SK-N-SH treated with all-trans-retinoic acid at 6 μM for 48 hours (cell line): ENCODE measurements around the gene SLC2A1.

ENCODE experiments used
- ATAC-seq: fragments of 200-7000 bp; cut with Tn5 transposase; 3 replicates; pipeline ENCODE4 v1.9.1; 2020; ENCODE audit warnings: mild to moderate bottlenecking, moderate library complexity
- ARNTL ChIP-seq: fragments of 450-650 bp; formaldehyde crosslinking; IDR thresholded peaks from 2 replicates; pipeline ENCODE4 v1.5.0; 2020; ENCODE audit warnings: low read depth, mild to moderate bottlenecking, moderate library complexity, borderline replicate concordance
- BACH2 ChIP-seq: fragments of 250-450 bp; sonication (Bioruptor Pico); IDR thresholded peaks from 2 replicates; pipeline ENCODE4 v1.9.0; 2021; ENCODE audit warnings: mild to moderate bottlenecking, borderline replicate concordance
- CREB5 ChIP-seq: fragments of 250-450 bp; sonication (Bioruptor Pico); IDR thresholded peaks from 2 replicates; pipeline ENCODE4 v1.5.1; 2020; ENCODE audit warnings: low read depth, mild to moderate bottlenecking, moderate library complexity
- CSDC2 ChIP-seq: fragments of 250-450 bp; sonication (Bioruptor Pico); IDR thresholded peaks from 2 replicates; pipeline ENCODE4 v1.5.0; 2020; ENCODE audit warnings: mild to moderate bottlenecking, moderate library complexity
- ESRRG ChIP-seq: fragments of 250-450 bp; sonication (Bioruptor Pico); IDR thresholded peaks from 2 replicates; pipeline ENCODE4 v1.6.1; 2021; ENCODE audit warnings: mild to moderate bottlenecking
- ISL1 ChIP-seq: fragments of 250-450 bp; sonication (Bioruptor Pico); IDR thresholded peaks from 2 replicates; pipeline ENCODE4 v2.1.2; 2022; ENCODE audit warnings: mild to moderate bottlenecking, moderate library complexity
- OSR1 ChIP-seq: fragments of 250-450 bp; sonication (Bioruptor Pico); IDR thresholded peaks from 2 replicates; pipeline ENCODE4 v1.8.0; 2022; ENCODE audit warnings: moderate library complexity, mild to moderate bottlenecking, inconsistent platforms
- PATZ1 ChIP-seq: fragments of 250-450 bp; sonication (Bioruptor Pico); IDR thresholded peaks from 2 replicates; pipeline ENCODE4 v1.8.0; 2020; ENCODE audit warnings: mild to moderate bottlenecking, moderate library complexity, borderline replicate concordance
- POU6F1 ChIP-seq: fragments of 250-450 bp; sonication (Bioruptor Pico); IDR thresholded peaks from 2 replicates; pipeline ENCODE4 v1.8.0; 2021; ENCODE audit warnings: low read depth, mild to moderate bottlenecking, moderate library complexity, borderline replicate concordance
- PPARA ChIP-seq: fragments of 250-450 bp; sonication (Bioruptor Pico); IDR thresholded peaks from 2 replicates; pipeline ENCODE4 v1.5.0; 2020; ENCODE audit warnings: mild to moderate bottlenecking, borderline replicate concordance
- RARB ChIP-seq: fragments of 250-450 bp; sonication (Bioruptor Pico); IDR thresholded peaks from 2 replicates; pipeline ENCODE4 v1.8.0; 2021; ENCODE audit warnings: mild to moderate bottlenecking, moderate library complexity
- SNAI2 ChIP-seq: fragments of 250-450 bp; sonication (Bioruptor Pico); IDR thresholded peaks from 2 replicates; pipeline ENCODE4 v1.5.0; 2020; ENCODE audit warnings: mild to moderate bottlenecking, moderate library complexity
- TCF4 ChIP-seq: fragments of 250-450 bp; sonication (Bioruptor Pico); IDR thresholded peaks from 2 replicates; pipeline ENCODE4 v1.8.0; 2021; ENCODE audit warnings: mild to moderate bottlenecking, moderate library complexity, borderline replicate concordance
- TOX ChIP-seq: fragments of 250-450 bp; sonication (Bioruptor Pico); IDR thresholded peaks from 2 replicates; pipeline ENCODE4 v1.8.0; 2021; ENCODE audit warnings: mild to moderate bottlenecking, moderate library complexity, borderline replicate concordance
- ZC3H10 ChIP-seq: fragments of 250-450 bp; sonication (Bioruptor Pico); IDR thresholded peaks from 2 replicates; pipeline ENCODE4 v1.5.1; 2021; ENCODE audit warnings: mild to moderate bottlenecking, moderate library complexity
- ZFP3 ChIP-seq: fragments of 250-450 bp; sonication (Bioruptor Pico); IDR thresholded peaks from 2 replicates; pipeline ENCODE4 v1.5.0; 2020; ENCODE audit warnings: mild to moderate bottlenecking, moderate library complexity
- ZNF565 ChIP-seq: fragments of 450-650 bp; formaldehyde crosslinking; conservative IDR thresholded peaks from 2 replicates; pipeline ENCODE4 v1.5.0; 2020; ENCODE audit warnings: low read depth, mild to moderate bottlenecking, moderate library complexity
- ZNF70 ChIP-seq: fragments of 450-650 bp; formaldehyde crosslinking; IDR thresholded peaks from 2 replicates; pipeline ENCODE4 v1.5.0; 2020; ENCODE audit warnings: mild to moderate bottlenecking, moderate library complexity
- ZNF8 ChIP-seq: fragments of 450-650 bp; formaldehyde crosslinking; IDR thresholded peaks from 2 replicates; pipeline ENCODE4 v1.5.0; 2020; ENCODE audit warnings: mild to moderate bottlenecking, moderate library complexity
- TF ChIP-seq, protein P1 (sequence below): fragments of 250-450 bp; sonication (Bioruptor Pico); IDR thresholded peaks from 2 replicates; pipeline ENCODE4 v1.5.1; 2021; ENCODE audit warnings: mild to moderate bottlenecking, moderate library complexity
- TF ChIP-seq, protein P2 (sequence below): fragments of 250-450 bp; sonication (Bioruptor Pico); IDR thresholded peaks from 2 replicates; pipeline ENCODE4 v1.5.0; 2020; ENCODE audit warnings: mild to moderate bottlenecking, moderate library complexity

Gene SLC2A1

GRCh38 chr1:42913426-42914091 is 45.1 kb downstream of the SLC2A1 start:
- ATAC-seq = peak; percentile 88
- TF ChIP-seq CSDC2 (CRISPR knock-in tag) (no peak), ZC3H10 (CRISPR knock-in tag) (no peak), ZFP3 (CRISPR knock-in tag) (no peak), SNAI2 (CRISPR knock-in tag) (no peak), CREB5 (CRISPR knock-in tag) (no peak), PATZ1 (CRISPR knock-in tag) (no peak), OSR1 (CRISPR knock-in tag) (no peak), ARNTL (CRISPR knock-in tag) (no peak), ZNF8 (CRISPR knock-in tag) (no peak), ESRRG (CRISPR knock-in tag) (no peak), RARB (CRISPR knock-in tag) (no peak), TOX (CRISPR knock-in tag) (no peak), POU6F1 (CRISPR knock-in tag) (no peak), PPARA (no peak), ZNF70 (no peak), BACH2 (CRISPR knock-in tag) (no peak)
- TF ChIP-seq, protein P1, sequence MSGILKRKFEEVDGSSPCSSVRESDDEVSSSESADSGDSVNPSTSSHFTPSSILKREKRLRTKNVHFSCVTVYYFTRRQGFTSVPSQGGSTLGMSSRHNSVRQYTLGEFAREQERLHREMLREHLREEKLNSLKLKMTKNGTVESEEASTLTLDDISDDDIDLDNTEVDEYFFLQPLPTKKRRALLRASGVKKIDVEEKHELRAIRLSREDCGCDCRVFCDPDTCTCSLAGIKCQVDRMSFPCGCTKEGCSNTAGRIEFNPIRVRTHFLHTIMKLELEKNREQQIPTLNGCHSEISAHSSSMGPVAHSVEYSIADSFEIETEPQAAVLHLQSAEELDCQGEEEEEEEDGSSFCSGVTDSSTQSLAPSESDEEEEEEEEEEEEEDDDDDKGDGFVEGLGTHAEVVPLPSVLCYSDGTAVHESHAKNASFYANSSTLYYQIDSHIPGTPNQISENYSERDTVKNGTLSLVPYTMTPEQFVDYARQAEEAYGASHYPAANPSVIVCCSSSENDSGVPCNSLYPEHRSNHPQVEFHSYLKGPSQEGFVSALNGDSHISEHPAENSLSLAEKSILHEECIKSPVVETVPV (CRISPR knock-in tag) = no peak
- TF ChIP-seq, protein P2, sequence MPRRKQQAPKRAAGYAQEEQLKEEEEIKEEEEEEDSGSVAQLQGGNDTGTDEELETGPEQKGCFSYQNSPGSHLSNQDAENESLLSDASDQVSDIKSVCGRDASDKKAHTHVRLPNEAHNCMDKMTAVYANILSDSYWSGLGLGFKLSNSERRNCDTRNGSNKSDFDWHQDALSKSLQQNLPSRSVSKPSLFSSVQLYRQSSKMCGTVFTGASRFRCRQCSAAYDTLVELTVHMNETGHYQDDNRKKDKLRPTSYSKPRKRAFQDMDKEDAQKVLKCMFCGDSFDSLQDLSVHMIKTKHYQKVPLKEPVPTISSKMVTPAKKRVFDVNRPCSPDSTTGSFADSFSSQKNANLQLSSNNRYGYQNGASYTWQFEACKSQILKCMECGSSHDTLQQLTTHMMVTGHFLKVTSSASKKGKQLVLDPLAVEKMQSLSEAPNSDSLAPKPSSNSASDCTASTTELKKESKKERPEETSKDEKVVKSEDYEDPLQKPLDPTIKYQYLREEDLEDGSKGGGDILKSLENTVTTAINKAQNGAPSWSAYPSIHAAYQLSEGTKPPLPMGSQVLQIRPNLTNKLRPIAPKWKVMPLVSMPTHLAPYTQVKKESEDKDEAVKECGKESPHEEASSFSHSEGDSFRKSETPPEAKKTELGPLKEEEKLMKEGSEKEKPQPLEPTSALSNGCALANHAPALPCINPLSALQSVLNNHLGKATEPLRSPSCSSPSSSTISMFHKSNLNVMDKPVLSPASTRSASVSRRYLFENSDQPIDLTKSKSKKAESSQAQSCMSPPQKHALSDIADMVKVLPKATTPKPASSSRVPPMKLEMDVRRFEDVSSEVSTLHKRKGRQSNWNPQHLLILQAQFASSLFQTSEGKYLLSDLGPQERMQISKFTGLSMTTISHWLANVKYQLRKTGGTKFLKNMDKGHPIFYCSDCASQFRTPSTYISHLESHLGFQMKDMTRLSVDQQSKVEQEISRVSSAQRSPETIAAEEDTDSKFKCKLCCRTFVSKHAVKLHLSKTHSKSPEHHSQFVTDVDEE = no peak
- TF ChIP-seq, all 23 proteins: peak for 0

- TF ChIP-seq ISL1 (no peak), TCF4 (CRISPR knock-in tag) (no peak), ZNF70 (no peak), OSR1 (CRISPR knock-in tag) (no peak), CREB5 (CRISPR knock-in tag) (no peak), ZNF565 (CRISPR knock-in tag) (no peak), RARB (CRISPR knock-in tag) (no peak)
- TF ChIP-seq, protein P1 (CRISPR knock-in tag) = no peak
- no peak for ATAC-seq
Measured at GRCh38 chr1:42910985-42911384, 47.7 kb downstream of the SLC2A1 start.
